Right lobe of liver (tissue), 4 donors: ENCODE results near the gene DBN1.

Experiments used
- POLR2A ChIP-seq: fragments of 450-650 bp; IDR thresholded peaks from one replicate; pipeline ENCODE4 v1.6.1; 2017; ENCODE audit warnings: antibody characterized with exemption, mild to moderate bottlenecking
- TF ChIP-seq, protein P1 (sequence below), 4 donors: fragments of 200-600 bp in 3 of 4; fragments of 450-650 bp in 1 of 4; IDR thresholded peaks; one replicate each; pipeline versions ENCODE4 v1.5.1 to v1.8.0; 2016 to 2022; ENCODE audit warnings: antibody characterized with exemption in 4 of 4, mild to moderate bottlenecking in 2 of 4
- donor health status: DM: no; HTN: no; CAD: no.
- donor health status: DM: no; HTN: no; CAD: no.
- donor health status: DM: no; HTN: yes; CAD: no.

DNA sequence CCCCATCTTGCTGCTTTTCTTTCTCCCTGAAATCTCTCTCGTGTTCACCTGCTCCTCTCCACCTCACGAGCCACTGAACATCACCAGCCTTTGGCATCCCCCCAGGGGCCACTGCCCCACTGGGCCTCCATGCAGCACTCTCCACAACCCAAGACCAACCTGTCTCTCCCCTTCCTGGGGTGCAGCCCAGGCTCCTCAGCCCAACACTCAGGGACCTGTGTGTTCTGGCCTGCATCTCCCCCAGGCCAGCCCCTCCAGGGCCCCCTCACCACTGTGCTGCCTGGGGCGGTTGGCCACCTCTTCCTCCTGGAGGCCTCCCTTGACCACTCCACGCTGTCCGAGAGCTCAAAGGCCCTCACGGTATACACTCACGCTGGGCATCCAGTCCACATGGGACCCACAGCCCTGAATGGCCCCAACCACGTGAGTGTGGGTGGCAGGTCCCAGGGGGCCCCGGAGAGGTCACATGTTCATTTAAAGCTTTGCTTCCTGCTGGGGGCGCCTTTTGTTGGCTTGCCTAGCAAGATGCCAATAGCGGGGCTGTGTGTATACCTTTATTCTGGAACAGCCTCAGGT is 36.6 kb upstream of the DBN1 start:
- no peak for TF ChIP-seq POLR2A
- TF ChIP-seq, protein P1, sequence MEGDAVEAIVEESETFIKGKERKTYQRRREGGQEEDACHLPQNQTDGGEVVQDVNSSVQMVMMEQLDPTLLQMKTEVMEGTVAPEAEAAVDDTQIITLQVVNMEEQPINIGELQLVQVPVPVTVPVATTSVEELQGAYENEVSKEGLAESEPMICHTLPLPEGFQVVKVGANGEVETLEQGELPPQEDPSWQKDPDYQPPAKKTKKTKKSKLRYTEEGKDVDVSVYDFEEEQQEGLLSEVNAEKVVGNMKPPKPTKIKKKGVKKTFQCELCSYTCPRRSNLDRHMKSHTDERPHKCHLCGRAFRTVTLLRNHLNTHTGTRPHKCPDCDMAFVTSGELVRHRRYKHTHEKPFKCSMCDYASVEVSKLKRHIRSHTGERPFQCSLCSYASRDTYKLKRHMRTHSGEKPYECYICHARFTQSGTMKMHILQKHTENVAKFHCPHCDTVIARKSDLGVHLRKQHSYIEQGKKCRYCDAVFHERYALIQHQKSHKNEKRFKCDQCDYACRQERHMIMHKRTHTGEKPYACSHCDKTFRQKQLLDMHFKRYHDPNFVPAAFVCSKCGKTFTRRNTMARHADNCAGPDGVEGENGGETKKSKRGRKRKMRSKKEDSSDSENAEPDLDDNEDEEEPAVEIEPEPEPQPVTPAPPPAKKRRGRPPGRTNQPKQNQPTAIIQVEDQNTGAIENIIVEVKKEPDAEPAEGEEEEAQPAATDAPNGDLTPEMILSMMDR (IDR thresholded peaks at IDR 0.05), result no peak
